ENCODE measurements around the gene ABCA3.
A peak's percentile ranks its signal among the peaks of the same experiment; 100 is the strongest.
"Not testable (repeated sequence)": the region's sequence is repeated elsewhere in the genome, so short reads cannot be mapped to it uniquely, and the experiment has no call there.

ABCA3 gene

GRCh38 chr16:2240331-2240730 is 100.2 kb downstream of the ABCA3 start:
- not testable (repeated sequence) for H3K27ac ChIP-seq (ENCODE audit: low read length)

GRCh38 chr16:2238838-2239675 is 101.5 kb downstream of the ABCA3 start:
- Histone ChIP-seq H3K36me3 (ENCODE audit: control insufficient read depth, insufficient read depth, low read length) (peaks cover 24% of the 10 kb centered on the region), H3K4me1 (ENCODE audit: control insufficient read depth, insufficient read depth, low read length) (peaks cover 4% of the 10 kb centered on the region), H3K27ac (ENCODE audit: low read length) (no peak overlapping the region), H3K4me3 (ENCODE audit: low read length) (no peak overlapping the region), H3K9me3 (ENCODE audit: control insufficient read depth, insufficient read depth, low read length) (no peaks in the 10 kb centered on the region), H3K27me3 (ENCODE audit: control insufficient read depth, insufficient read depth, low read length) (no peaks in the 10 kb centered on the region; the same call in 1 of the 2 replicates)
- DNase-seq (ENCODE audit: low read depth, low spot score), result no peak
- WGBS (ENCODE audit: insufficient coverage, insufficient read length), result no CpG with 5 or more reads among the region's 15 CpGs

More at GRCh38 chr16:2240331-2240730, 100.2 kb downstream of the ABCA3 start:
- not testable (repeated sequence) for H3K9me3 ChIP-seq (ENCODE audit: control insufficient read depth, insufficient read depth, low read length); H3K27me3 ChIP-seq (ENCODE audit: control insufficient read depth, insufficient read depth, low read length); H3K4me1 ChIP-seq (ENCODE audit: control insufficient read depth, insufficient read depth, low read length); DNase-seq (ENCODE audit: low read depth, low spot score); H3K4me3 ChIP-seq (ENCODE audit: low read length)
- H3K36me3 ChIP-seq (ENCODE audit: control insufficient read depth, insufficient read depth, low read length), result peaks cover 21% of the 10 kb centered on the region
- no CpG with 5 or more reads among the region's 9 CpGs for WGBS (ENCODE audit: insufficient coverage, insufficient read length)

- no peaks in the 10 kb centered on the region; the same call in 1 of the 2 replicates for H3K27me3 ChIP-seq (ENCODE audit: control insufficient read depth, insufficient read depth, low read length)
- no peak overlapping the region for H3K27ac ChIP-seq (ENCODE audit: low read length)
- no peaks in the 10 kb centered on the region for H3K9me3 ChIP-seq (ENCODE audit: control insufficient read depth, insufficient read depth, low read length)
- peaks cover 23% of the 10 kb centered on the region for H3K36me3 ChIP-seq (ENCODE audit: control insufficient read depth, insufficient read depth, low read length)
- no peak overlapping the region for H3K4me3 ChIP-seq (ENCODE audit: low read length)
- no CpG with 5 or more reads among the region's 18 CpGs for WGBS (ENCODE audit: insufficient coverage, insufficient read length)
- H3K4me1 ChIP-seq (ENCODE audit: control insufficient read depth, insufficient read depth, low read length), result peaks cover 4% of the 10 kb centered on the region
- DNase-seq (ENCODE audit: low read depth, low spot score), result no peak
Observed at GRCh38 chr16:2238150-2238837, 102.2 kb downstream of the ABCA3 start.

- H3K36me3 ChIP-seq (ENCODE audit: control insufficient read depth, insufficient read depth, low read length), result peaks cover 23% of the 10 kb centered on the region
- no peak for DNase-seq (ENCODE audit: low read depth, low spot score)
- no peaks in the 10 kb centered on the region; the same call in 1 of the 2 replicates for H3K27me3 ChIP-seq (ENCODE audit: control insufficient read depth, insufficient read depth, low read length)
- H3K9me3 ChIP-seq (ENCODE audit: control insufficient read depth, insufficient read depth, low read length), result no peaks in the 10 kb centered on the region
- H3K4me1 ChIP-seq (ENCODE audit: control insufficient read depth, insufficient read depth, low read length), result peaks cover 4% of the 10 kb centered on the region
- H3K27ac ChIP-seq (ENCODE audit: low read length), result no peak overlapping the region
- peak overlapping the region; percentile 19; the same call in 1 of the 2 replicates for H3K4me3 ChIP-seq (ENCODE audit: low read length)
- no CpG with 5 or more reads among the region's 65 CpGs for WGBS (ENCODE audit: insufficient coverage, insufficient read length)
Observed at GRCh38 chr16:2237493-2238149, 102.9 kb downstream of the ABCA3 start.

GRCh38 chr16:2237102-2237482 is 103.4 kb downstream of the ABCA3 start:
- Histone ChIP-seq H3K27me3 (ENCODE audit: control insufficient read depth, insufficient read depth, low read length) (no peaks in the 10 kb centered on the region; the same call in 1 of the 2 replicates), H3K27ac (ENCODE audit: low read length) (no peak overlapping the region), H3K4me1 (ENCODE audit: control insufficient read depth, insufficient read depth, low read length) (peaks cover 4% of the 10 kb centered on the region), H3K4me3 (ENCODE audit: low read length) (peak overlapping the region; percentile 14; the same call in 1 of the 2 replicates), H3K9me3 (ENCODE audit: control insufficient read depth, insufficient read depth, low read length) (no peaks in the 10 kb centered on the region), H3K36me3 (ENCODE audit: control insufficient read depth, insufficient read depth, low read length) (peaks cover 22% of the 10 kb centered on the region; the same call in 1 of the 2 replicates)
- no CpG with 5 or more reads among the region's 40 CpGs for WGBS (ENCODE audit: insufficient coverage, insufficient read length)
- DNase-seq (ENCODE audit: low read depth, low spot score), result no peak

- no peak within 1 kb of the TSS for H3K27ac ChIP-seq (ENCODE audit: low read length)
- no CpG with 5 or more reads among the region's 64 CpGs for WGBS (ENCODE audit: insufficient coverage, insufficient read length)
- no peak for DNase-seq (ENCODE audit: low read depth, low spot score)
- peaks cover 4% of the 10 kb centered on the region for H3K4me1 ChIP-seq (ENCODE audit: control insufficient read depth, insufficient read depth, low read length)
- peaks cover 28% of the 10 kb centered on the region for H3K36me3 ChIP-seq (ENCODE audit: control insufficient read depth, insufficient read depth, low read length)
- peak within 1 kb of the TSS; percentile 14; the same call in 1 of the 2 replicates for H3K4me3 ChIP-seq (ENCODE audit: low read length)
- H3K9me3 ChIP-seq (ENCODE audit: control insufficient read depth, insufficient read depth, low read length), result no peaks in the 10 kb centered on the region
- no peaks in the 10 kb centered on the region; the same call in 1 of the 2 replicates for H3K27me3 ChIP-seq (ENCODE audit: control insufficient read depth, insufficient read depth, low read length)
Observed at GRCh38 chr16:2236337-2237101, 104.0 kb downstream of the ABCA3 start, which contains the start of gene DNASE1L2. TSS of gene DNASE1L2 (plus strand) at chr16:2236444. CDS start at chr16:2236817, 373 bp downstream.

GRCh38 chr16:2235695-2236336 is 104.7 kb downstream of the ABCA3 start:
- H3K4me3 ChIP-seq (ENCODE audit: low read length), result no peak overlapping the region
- no peak for DNase-seq (ENCODE audit: low read depth, low spot score)

GRCh38 chr16:2235234-2235651 is 105.3 kb downstream of the ABCA3 start:
- H3K27ac ChIP-seq (ENCODE audit: low read length), result no peak overlapping the region
- H3K36me3 ChIP-seq (ENCODE audit: control insufficient read depth, insufficient read depth, low read length), result peaks cover 30% of the 10 kb centered on the region
- no peak overlapping the region for H3K4me3 ChIP-seq (ENCODE audit: low read length)
- peaks cover 4% of the 10 kb centered on the region for H3K4me1 ChIP-seq (ENCODE audit: control insufficient read depth, insufficient read depth, low read length)
- DNase-seq (ENCODE audit: low read depth, low spot score), result no peak
- H3K27me3 ChIP-seq (ENCODE audit: control insufficient read depth, insufficient read depth, low read length), result no peaks in the 10 kb centered on the region; the same call in 1 of the 2 replicates
- no CpG with 5 or more reads among the region's 28 CpGs for WGBS (ENCODE audit: insufficient coverage, insufficient read length)
- no peaks in the 10 kb centered on the region for H3K9me3 ChIP-seq (ENCODE audit: control insufficient read depth, insufficient read depth, low read length)

More at GRCh38 chr16:2235695-2236336, 104.7 kb downstream of the ABCA3 start:
- H3K4me1 ChIP-seq (ENCODE audit: control insufficient read depth, insufficient read depth, low read length), result peaks cover 4% of the 10 kb centered on the region
- peaks cover 30% of the 10 kb centered on the region for H3K36me3 ChIP-seq (ENCODE audit: control insufficient read depth, insufficient read depth, low read length)
- no peak overlapping the region for H3K27ac ChIP-seq (ENCODE audit: low read length)
- WGBS (ENCODE audit: insufficient coverage, insufficient read length), result no CpG with 5 or more reads among the region's 19 CpGs
- H3K27me3 ChIP-seq (ENCODE audit: control insufficient read depth, insufficient read depth, low read length), result no peaks in the 10 kb centered on the region; the same call in 1 of the 2 replicates
- H3K9me3 ChIP-seq (ENCODE audit: control insufficient read depth, insufficient read depth, low read length), result no peaks in the 10 kb centered on the region

- H3K36me3 ChIP-seq (ENCODE audit: control insufficient read depth, insufficient read depth, low read length), result peaks cover 31% of the 10 kb centered on the region
Observed at GRCh38 chr16:2234813-2235170, 105.7 kb downstream of the ABCA3 start.

More at GRCh38 chr16:2234813-2235170, 105.7 kb downstream of the ABCA3 start:
- no peak for DNase-seq (ENCODE audit: low read depth, low spot score)
- no peaks in the 10 kb centered on the region for H3K9me3 ChIP-seq (ENCODE audit: control insufficient read depth, insufficient read depth, low read length)
- no peaks in the 10 kb centered on the region; the same call in 1 of the 2 replicates for H3K27me3 ChIP-seq (ENCODE audit: control insufficient read depth, insufficient read depth, low read length)
- no peak overlapping the region for H3K4me3 ChIP-seq (ENCODE audit: low read length)
- peaks cover 4% of the 10 kb centered on the region for H3K4me1 ChIP-seq (ENCODE audit: control insufficient read depth, insufficient read depth, low read length)
- no peak overlapping the region for H3K27ac ChIP-seq (ENCODE audit: low read length)
- WGBS (ENCODE audit: insufficient coverage, insufficient read length), result no CpG with 5 or more reads among the region's 18 CpGs
